ENCODE data around the gene BICD1.
A peak's percentile ranks its signal among the peaks of the same experiment; 100 is the strongest.
"Not testable (repeated sequence)": the region's sequence is repeated elsewhere in the genome, so short reads cannot be mapped to it uniquely, and the experiment has no call there.

BICD1 gene

DNA sequence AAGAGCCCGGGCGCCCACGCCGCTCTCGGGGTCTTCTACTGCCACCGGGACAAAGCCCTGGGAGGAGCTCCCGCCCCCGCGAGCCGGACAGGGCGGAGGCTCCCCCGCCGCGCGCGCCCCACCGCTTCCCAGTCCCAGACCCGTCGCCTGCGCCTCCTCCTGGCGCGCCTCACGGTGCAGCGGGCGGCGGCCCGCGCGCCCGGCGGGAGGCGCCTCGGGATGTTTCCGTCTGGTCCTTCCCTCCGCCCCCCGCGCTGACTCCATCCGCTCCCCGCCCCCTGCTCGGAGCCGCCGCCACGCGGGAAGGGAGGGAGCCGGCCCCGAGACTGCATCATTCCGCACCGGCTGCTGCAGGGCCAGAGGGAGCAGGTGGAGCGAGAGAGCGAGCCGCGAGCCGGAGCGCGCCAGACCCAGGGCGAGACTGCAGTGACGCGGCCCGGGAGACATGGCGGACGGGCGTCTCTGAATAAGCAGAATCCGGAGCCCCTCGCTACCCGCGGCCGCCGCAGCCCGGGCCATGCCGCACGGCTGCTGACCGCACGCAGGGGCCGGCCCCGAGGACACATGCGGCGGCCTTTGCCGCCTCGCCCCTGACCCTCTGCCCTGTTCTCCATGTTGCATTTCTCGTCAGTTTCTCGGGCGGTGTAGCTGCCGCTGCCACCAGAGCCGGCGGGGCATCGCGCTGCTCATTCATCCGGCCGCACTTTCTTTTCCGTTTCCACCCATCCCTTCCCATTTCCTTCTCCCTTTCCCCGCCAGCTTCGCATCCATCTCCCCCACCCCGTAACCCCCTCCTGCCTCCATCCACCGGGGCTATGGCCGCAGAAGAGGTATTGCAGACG, at the start of gene BICD1:
Gene BICD1 (plus strand): TSS at position 331 of the 842 bp plus-strand sequence. CDS start 485 bp downstream, at position 816.
- peak in 55 of 56 donors; percentile 30 to 94 (median 81) for DNase-seq

DNA sequence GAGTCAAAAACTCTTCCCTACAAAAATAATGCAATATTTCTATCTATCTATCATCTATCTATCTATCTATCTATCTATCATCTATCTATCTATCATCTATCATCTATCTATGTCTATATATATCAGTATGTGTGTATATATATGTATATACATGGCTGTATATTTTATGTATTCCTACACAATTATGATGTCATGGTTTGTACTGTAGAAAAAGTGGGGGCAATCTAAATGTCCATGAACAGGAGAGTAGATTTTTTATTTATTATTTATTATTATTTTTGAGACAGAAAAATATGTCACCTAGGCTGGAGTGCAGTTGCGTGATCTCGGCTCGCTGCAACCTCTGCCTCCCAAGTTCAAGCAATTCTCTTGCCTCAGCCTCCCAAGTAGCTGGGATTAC, 45.6 kb upstream of the BICD1 start:
- DNase-seq = no peak

- no peak for DNase-seq
These were observed 43.8 kb upstream of the BICD1 start for GRCh38 chr12:32062881-32063280.

DNA sequence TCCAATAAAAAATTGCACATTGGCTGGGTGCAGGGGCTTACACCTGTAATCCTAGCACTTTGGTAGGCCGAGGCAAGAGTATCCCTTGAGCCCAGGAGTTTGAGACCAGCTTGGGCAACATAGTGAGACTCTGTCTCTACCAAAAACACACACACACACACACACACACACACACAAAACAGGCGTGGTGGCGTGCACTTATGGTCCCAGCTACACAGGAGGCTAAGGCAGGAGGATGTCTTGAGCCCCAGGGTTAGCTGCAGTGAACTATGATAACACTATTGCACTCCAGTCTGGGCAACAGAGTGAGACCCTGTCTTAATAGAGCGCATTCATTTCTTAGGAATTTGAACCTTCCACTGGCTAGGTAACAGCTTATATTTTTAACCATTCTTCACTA, 42.9 kb upstream of the BICD1 start:
- DNase-seq = no peak

DNA sequence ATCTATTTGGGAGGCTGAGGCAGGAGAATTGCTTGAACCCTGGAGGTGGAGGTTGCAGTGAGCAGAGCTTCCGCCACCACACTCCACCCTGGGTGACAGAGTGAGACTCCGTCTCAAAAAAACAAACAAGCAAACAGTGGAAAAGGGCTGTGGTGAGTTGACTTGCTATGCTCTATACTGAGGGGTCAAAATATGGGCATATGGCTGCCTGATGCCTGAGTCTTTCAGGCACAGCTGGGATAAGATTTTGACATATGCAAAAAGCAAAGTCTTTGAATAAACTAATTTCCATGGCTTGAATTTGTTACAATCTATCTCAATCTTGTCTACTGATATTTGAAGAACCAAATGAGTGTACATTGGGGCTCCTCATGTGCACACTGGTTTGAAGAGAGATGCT, 40.4 kb upstream of the BICD1 start:
- no peak for DNase-seq

DNA sequence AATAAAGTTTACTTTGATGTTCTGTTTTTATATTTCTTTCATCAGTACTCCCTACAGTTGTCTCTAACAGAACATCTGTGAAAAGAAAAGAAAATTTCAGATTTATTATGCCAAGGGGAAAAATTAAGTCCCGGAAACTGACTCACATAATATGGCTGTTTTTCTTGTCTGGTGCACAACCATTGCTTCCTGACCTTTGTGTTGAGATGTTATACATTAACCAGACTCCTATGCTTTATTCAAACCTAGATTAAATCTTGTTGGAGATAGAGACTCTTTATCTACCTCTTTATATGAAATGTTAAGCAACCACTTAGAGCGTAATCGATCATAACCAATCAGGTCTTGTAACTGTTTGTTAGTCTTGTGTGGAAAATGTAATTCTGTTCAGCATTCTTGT, 37.6 kb upstream of the BICD1 start:
- no peak for DNase-seq

- DNase-seq = no peak
These were observed 36.9 kb upstream of the BICD1 start for GRCh38 chr12:32069731-32070130.

- no peak for DNase-seq
These were observed 36.3 kb upstream of the BICD1 start for GRCh38 chr12:32070370-32070769.

GRCh38 chr12:32072102-32072501, 34.5 kb upstream of the BICD1 start:
- no peak for DNase-seq

DNA sequence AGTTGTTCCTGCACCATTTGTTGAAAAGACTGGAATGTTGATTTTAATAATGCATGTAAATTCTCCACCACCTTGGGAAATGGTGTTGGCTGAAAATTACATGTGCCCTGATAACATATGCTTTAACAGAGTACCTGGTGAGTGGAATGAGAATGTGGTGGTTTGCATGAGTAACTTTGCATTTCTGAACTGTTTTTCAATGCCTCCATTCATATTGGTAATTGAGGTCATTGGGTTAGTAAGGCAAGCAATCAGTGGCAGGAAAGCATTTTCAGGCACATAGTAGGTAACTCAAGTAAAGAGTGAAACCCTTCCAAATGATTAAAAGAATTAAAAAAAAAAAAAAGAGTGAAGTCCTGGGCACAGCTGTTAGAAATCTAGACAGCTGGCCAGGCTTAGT, 32.2 kb upstream of the BICD1 start:
- DNase-seq = no peak

DNA sequence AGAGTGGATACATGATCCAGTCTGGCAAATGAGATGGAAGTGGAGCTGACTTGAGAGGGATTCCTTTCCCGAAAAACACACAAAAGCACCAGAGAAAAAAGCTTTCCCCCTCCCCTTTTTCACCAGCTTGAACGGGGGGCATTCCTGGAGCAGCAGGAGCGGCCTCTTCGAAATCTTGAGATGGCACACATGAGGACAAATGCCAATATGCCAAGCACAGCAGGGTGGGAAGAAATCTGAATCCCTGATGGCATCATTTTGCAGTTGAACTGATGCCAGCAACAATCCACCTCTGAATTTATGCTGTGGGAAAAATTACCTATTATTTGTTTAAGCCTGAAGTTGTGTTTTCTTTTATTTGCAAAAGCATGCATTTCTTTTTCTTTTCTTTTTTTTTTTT, 29.7 kb upstream of the BICD1 start:
- DNase-seq = no peak

DNA sequence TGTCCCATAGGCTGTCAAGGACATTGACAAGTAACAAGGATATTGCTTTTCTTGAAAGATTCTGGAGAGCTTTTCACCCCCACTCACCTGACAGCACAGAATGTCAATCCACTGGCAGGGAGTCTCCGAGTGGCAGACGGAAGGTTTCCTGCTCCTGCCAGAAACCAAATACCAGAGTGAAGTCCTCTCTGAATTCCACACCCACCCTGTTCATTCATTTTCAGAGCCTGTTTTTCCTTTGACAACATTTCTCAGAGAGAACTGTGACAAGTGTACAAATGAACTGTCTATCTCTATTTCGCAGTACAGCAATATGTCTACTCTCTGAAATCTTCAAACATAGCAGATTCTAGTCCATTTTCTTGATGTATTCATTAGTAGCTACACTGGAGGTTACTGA, 26.2 kb upstream of the BICD1 start:
- no peak for DNase-seq

GRCh38 chr12:32083489-32083888, 23.2 kb upstream of the BICD1 start:
- no peak for DNase-seq

DNA sequence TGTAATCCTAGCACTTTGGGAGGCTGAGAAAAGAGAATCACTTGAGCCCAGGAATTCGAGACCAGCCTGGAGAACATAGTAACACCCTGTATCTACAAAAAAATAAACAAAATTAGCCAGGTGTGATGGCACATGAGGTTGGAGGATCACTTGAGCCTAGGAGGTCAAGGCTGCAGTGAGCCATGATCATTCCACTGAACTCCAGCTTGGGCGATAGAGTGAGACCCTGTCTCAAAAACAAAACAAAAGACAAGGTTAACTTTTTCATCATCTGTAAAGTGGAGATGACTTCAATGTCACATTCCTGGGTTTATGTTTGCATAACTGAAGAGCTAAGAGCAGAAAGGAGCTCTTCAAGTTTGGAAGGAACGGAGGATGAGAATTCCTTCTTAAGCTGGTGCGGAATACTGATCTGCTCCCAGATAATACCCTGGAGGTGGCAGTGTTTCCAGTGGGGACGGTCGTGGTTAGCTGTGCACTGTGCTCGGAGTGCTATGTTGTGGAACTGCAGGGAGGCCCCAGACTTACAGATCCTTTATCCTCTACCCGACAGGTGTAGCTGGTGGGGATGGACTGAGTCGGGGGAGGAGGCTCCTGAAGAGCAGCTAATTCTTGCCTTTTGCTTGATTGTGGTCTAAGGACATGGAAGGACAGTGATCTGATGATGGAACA, 22.5 kb upstream of the BICD1 start:
- DNase-seq = no peak

- DNase-seq = no peak
These were observed 21.9 kb upstream of the BICD1 start for GRCh38 chr12:32084753-32085152.

- DNase-seq = no peak
These were observed 19.3 kb upstream of the BICD1 start for GRCh38 chr12:32087306-32087705.

GRCh38 chr12:32089156-32089555, 17.5 kb upstream of the BICD1 start:
- no peak for DNase-seq

- DNase-seq = no peak
These were observed 17.1 kb upstream of the BICD1 start for GRCh38 chr12:32089586-32089985.

- no peak for DNase-seq
These were observed 15.0 kb upstream of the BICD1 start for GRCh38 chr12:32091696-32092095.

- no peak for DNase-seq
These were observed 8.5 kb upstream of the BICD1 start for GRCh38 chr12:32098112-32098511.

DNA sequence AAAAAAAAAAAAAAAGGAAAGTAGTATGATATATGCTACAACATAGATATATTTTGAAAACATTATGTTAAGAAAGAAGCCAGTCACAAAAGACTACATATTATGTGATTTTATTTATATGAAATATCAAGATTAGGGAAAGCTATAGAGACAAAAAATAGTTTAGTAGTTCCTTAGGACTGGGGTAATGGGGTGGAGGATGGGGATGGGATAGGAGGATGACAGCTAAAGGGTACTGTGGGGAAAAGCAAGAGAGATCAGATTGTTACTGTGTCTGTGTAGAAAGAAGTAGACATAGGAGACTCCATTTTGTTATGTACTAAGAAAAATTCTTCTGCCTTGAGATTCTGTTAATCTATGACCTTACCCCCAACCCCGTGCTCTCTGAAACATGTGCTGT, 7.4 kb upstream of the BICD1 start:
- not testable (repeated sequence) for DNase-seq

DNA sequence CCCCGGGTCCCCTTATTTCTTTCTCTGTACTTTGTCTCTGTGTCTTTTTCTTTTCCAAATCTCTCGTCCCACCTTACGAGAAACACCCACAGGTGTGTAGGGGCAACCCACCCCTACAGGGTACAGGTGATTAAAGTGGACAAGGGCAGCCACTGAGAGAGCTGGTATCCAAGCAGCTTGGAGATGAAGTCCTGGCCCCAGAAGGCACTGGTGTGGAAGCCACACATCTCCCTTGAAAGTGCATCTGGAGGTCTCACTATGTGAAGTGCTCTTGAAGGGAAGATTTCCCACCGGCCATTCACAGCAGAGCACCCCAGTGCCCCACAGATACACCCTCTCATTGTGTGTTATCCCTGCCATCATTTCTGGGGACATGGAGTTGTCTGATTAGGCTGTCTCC, 6.3 kb upstream of the BICD1 start:
- DNase-seq = no peak

- no peak for DNase-seq
These were observed 5.8 kb upstream of the BICD1 start for GRCh38 chr12:32100888-32101287.

Measured in nucleus accumbens (tissue), 56 donors.